Mesodermal cell (in vitro differentiated cells): ENCODE data around the gene ANKFY1.

Source experiments
- H3K27ac ChIP-seq: 2 replicates; pipeline ENCODE4 v1.7.0; 2013; ENCODE audit warnings: mild to moderate bottlenecking, low read depth, low read length, moderate library complexity; ENCODE audit not compliant: severe bottlenecking
- H3K36me3 ChIP-seq: 2 replicates; pipeline ENCODE4 v1.7.1; 2013; ENCODE audit warnings: mild to moderate bottlenecking, low read length, moderate library complexity; ENCODE audit not compliant: control insufficient read depth, insufficient read depth
- H3K4me1 ChIP-seq: one replicate; pipeline ENCODE4 v1.7.1; 2013; ENCODE audit warnings: mild to moderate bottlenecking, low read length; ENCODE audit not compliant: insufficient read depth, control insufficient read depth, poor library complexity, severe bottlenecking
- H3K4me3 ChIP-seq: 2 replicates; pipeline ENCODE4 v1.7.0; 2013; ENCODE audit warnings: low read length, control low read depth, mild to moderate bottlenecking; ENCODE audit not compliant: insufficient read depth, poor library complexity, severe bottlenecking; ENCODE audit errors: extremely low read depth
- H3K9me3 ChIP-seq: 2 replicates; pipeline ENCODE4 v1.7.1; 2013; ENCODE audit warnings: mild to moderate bottlenecking, low read length, moderate library complexity; ENCODE audit not compliant: control insufficient read depth
- WGBS, 2 experiments: methylation state at CpG; one replicate each; pipeline ENCODE4 v1.1.5; 2013; ENCODE audit warnings: missing lambda C conversion rate in 2 of 2; ENCODE audit not compliant: insufficient coverage in 2 of 2; 5-methylcytosine and 5-hydroxymethylcytosine counted together

Gene ANKFY1

DNA sequence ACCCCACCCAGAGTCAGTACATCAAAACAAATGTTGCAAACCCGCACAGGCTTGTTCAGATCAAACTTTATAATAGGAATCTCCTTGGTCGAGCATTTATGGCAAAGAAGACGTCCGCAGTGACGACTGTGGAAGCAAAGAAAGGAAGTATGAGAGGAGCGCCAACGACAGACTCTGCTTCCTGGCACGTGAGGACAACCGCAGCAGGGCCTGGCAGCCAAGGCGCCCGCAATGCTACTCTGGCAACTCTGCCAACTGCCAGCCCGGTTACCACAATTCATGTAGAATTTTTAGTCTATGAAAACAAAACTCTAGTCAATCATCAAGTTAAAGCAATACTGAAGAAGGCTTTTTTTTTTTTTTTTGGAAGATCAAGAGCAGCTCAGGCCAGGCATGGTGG is 96.0 kb downstream of the ANKFY1 start:
- Histone ChIP-seq H3K9me3 (no peaks in the 10 kb centered on the region), H3K4me3 (no peak overlapping the region), H3K36me3 (peaks cover 89% of the 10 kb centered on the region), H3K27ac (no peak overlapping the region), H3K4me1 (peaks cover 4% of the 10 kb centered on the region)
- WGBS, 2 experiments: 99% methylated on average over 9 to 10 of the region's 12 CpGs

DNA sequence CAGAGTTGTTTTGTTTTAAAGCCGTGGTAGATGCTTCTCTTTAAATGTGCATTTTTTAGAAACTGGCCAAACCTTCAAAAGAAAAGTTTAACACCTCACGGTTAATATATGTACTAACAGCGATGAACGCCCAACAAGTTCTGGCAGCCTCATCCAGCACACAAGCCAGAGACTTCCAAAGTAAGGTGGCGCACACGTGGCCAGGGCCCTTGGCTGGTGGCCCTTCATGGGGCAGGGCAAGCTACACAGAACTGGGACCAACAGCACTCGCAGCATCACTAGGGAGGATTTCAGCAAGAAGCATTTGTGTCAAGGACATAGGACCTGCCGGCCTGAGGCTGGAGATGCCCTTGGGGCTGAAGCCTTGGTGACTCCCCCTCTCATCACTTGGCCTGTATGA is 97.4 kb downstream of the ANKFY1 start:
- peaks cover 18% of the 10 kb centered on the region for H3K4me1 ChIP-seq
- H3K27ac ChIP-seq: no peak overlapping the region
- no peaks in the 10 kb centered on the region for H3K9me3 ChIP-seq
- peaks cover 76% of the 10 kb centered on the region for H3K36me3 ChIP-seq
- 95 to 100% methylated on average over 6 to 7 of the region's 8 CpGs for WGBS, 2 experiments
- H3K4me3 ChIP-seq: no peak overlapping the region

DNA sequence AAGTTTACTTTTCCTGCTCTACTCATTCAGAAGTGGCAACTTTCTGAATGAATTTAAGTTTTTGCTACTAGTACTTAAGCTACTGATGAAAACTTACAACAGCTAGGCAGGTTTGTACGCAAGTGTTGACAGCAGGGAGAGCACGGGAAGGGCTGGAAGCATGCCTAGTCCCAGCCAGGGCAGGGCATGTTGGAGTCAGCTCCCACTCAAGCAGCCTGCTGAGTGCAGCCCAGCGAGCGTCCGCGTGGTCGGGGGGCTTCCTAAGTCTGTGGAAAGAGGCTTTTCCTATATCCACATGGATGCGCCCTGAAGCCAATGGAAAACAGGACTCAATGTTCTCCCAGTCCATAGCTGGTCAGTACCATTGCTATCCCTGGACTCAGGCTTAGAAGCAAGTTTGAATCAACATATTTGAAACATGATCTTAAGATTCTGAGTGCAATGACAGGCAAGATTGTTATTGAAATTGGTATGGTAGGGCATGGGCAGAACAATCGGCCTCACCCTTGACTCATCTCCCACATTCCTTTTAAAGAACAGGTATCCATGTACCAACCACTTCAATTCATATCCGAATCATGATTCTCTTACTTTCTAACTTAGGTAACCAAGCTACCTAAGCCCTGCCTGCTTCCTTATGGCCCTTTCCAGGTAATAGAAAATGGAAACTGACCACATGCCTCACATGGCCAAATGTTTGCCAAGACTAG is 98.3 kb downstream of the ANKFY1 start:
- Histone ChIP-seq H3K4me3 (no peak overlapping the region), H3K27ac (no peak overlapping the region), H3K4me1 (peaks cover 25% of the 10 kb centered on the region), H3K36me3 (peaks cover 66% of the 10 kb centered on the region), H3K9me3 (no peaks in the 10 kb centered on the region)
- 96 to 97% methylated on average over 9 of the region's 10 CpGs for WGBS, 2 experiments

DNA sequence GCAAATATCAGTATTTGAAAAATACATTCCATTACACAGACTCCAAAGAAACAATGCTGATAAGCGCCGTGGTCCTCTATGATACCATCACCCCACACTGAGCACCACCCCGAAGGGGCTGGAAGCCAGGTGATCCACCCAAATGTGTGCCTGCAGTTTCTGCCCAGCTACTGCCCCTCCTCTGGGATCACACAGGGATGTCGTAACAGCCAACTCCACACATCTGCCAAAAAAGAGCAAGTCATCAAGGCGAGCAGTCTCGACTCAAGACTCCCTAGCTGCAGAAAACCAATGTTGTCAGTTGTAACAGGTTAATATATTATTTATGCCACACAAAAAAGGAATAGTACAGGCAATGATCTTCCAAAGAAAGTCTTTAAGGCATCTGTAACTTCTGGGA is 99.8 kb downstream of the ANKFY1 start:
- WGBS, 2 experiments: 96 to 100% methylated on average over 3 of the region's 6 CpGs
- Histone ChIP-seq H3K9me3 (no peaks in the 10 kb centered on the region), H3K36me3 (peaks cover 51% of the 10 kb centered on the region), H3K27ac (no peak overlapping the region), H3K4me1 (peaks cover 25% of the 10 kb centered on the region), H3K4me3 (no peak overlapping the region)

DNA sequence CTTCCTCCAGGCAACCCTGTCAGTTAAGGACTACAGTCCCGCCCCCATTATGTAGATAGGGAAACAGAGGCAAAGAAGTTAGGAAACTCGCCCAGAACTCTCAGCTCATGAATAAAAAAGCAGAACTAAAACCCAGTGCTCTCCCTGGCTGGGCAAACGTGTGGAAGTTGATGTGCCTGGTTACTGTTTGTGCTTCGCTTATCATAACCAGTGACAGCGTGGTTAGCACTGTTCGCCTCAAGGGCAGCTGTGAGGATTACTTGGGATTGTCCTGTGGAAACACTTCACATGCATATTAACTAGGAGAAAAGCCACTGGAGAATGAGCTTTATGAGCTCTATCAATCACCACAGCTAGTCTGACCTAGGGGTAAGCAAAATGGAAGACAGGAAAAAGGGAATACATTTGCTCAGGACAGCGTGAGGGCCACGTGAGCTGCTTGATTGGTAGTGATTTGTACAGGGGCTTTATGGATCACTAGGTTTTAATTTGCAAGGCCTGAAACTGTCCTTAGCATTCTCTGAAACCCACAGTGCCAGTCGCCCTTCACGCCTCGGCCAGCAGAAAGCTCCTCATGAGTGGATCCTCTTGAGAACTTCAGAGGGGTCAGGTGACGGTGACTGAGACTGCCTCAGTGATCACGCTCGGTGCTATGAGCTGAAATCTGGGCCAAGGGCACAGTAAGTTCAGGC is 100.9 kb downstream of the ANKFY1 start:
- Histone ChIP-seq H3K27ac (peak overlapping the region; percentile 96), H3K4me3 (no peak overlapping the region), H3K9me3 (no peaks in the 10 kb centered on the region), H3K36me3 (peaks cover 41% of the 10 kb centered on the region), H3K4me1 (peaks cover 25% of the 10 kb centered on the region)
- 89 to 94% methylated on average over 9 to 13 of the region's 14 CpGs for WGBS, 2 experiments

DNA sequence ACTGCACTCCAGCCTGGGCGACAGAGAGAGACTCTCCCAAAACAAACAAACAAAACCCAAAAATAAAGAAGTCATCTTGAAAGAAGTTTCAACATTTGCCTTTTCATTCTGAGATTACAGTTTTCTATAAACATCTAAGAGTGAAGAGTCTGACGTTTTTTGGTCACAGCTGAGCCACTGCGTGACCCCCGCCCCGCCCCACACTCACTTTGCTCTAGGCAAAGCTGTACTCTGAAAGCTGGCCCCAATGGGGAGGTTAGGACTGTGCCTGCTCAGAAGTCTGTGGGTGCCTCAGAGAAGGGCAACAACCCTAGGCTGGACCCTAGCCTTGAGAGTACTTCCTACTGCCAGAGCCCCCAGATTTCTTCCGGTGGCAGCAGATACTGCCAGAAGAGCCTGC is 101.5 kb downstream of the ANKFY1 start:
- peak overlapping the region; percentile 96 for H3K27ac ChIP-seq
- 80 to 100% methylated on average over 1 to 5 of the region's 6 CpGs for WGBS, 2 experiments
- H3K4me1 ChIP-seq: peaks cover 25% of the 10 kb centered on the region
- no peaks in the 10 kb centered on the region for H3K9me3 ChIP-seq
- H3K4me3 ChIP-seq: no peak overlapping the region
- peaks cover 35% of the 10 kb centered on the region for H3K36me3 ChIP-seq

DNA sequence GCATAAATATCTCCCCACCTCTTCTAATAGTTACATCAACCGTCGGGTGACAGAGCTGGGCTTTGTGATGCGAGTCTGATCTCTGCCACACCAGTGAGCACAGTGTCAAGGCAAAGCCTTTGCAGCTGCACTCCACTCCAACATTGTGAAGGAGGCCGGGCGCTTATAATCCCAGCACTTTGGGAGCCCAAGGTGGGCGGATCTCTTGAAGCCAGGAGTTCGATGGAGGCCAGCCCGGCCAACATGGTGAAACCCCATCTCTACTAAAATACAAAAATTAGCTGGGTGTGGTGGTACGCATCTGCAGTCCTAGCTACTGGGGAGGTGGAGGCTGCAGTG is 101.8 kb downstream of the ANKFY1 start:
- peaks cover 33% of the 10 kb centered on the region for H3K36me3 ChIP-seq
- WGBS, 2 experiments: 90 to 93% methylated on average over 7 of the region's 9 CpGs
- H3K27ac ChIP-seq: peak overlapping the region; percentile 96
- no peak overlapping the region for H3K4me3 ChIP-seq
- peaks cover 25% of the 10 kb centered on the region for H3K4me1 ChIP-seq
- no peaks in the 10 kb centered on the region for H3K9me3 ChIP-seq

DNA sequence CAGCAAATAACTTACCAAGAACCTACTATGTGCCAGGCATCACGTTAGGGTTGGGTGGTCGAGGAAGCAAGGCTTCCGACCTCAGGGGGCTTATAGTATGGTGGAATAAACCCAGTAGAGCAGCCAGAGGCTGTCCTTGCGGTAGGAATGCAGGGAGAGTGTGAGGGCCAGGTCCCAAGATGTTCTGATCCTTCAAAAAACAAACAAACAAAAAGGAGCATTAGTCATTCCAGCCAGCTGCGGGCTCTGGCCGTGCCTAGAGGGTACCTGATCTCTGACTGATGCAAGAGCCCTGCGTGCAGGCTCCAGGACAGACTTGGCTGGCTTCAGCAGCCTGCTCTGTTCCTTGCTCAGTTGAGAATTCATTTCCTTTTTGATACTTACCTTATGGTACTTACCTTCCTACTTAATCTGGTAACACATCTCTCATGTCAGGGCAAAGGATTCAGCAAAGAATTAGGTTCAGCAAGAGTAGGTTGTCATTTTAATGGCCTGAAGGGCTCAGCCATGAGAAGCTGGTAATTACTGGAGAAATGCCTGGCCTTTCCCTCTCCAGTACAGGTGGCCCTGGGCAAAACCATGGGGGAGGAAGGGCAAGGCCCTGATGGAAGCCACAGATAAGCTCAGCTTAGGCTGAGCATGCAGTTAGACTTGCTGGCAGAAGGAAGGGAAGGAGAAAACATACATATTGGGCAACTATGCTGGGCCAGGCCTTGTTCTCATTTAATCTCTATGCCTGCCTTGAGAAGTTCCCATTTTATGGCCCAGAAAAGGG is 102.4 kb downstream of the ANKFY1 start:
- no peak overlapping the region for H3K4me3 ChIP-seq
- H3K27ac ChIP-seq: peak overlapping the region; percentile 96
- peaks cover 25% of the 10 kb centered on the region for H3K4me1 ChIP-seq
- peaks cover 30% of the 10 kb centered on the region for H3K36me3 ChIP-seq
- WGBS, 2 experiments: 60 to 70% methylated on average over 6 to 7 of the region's 7 CpGs
- H3K9me3 ChIP-seq: no peaks in the 10 kb centered on the region

DNA sequence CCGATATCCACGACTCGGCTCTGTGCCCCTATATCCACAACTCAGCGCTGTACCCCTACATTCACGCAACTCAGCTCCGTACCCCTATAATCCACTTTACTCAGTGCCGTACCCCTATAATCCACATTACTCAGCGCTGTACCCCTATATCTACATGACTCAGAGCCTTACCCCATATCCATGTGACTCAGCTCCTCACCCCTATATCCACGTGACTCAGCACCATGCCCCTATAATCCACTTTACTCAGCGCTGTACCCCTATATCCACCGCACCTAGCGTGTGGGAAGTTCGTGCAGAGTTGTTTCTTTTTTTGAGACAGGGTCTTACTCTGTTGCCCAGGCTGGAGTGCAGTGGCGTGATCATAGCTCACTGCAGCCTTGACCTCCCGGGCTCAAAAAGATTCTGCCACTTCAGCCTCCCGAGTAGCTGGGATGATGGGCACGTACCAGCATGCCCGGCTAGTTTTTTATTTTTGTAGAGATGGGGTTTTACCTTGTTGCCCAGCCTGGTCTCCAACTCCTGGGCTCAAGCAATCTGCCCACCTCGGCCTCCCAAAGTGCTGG is 103.4 kb downstream of the ANKFY1 start:
- peaks cover 22% of the 10 kb centered on the region for H3K36me3 ChIP-seq
- H3K9me3 ChIP-seq: no peaks in the 10 kb centered on the region
- H3K27ac ChIP-seq: peak overlapping the region; percentile 96
- 94 to 95% methylated on average over 10 to 19 of the region's 19 CpGs for WGBS, 2 experiments
- peaks cover 25% of the 10 kb centered on the region for H3K4me1 ChIP-seq
- H3K4me3 ChIP-seq: no peak overlapping the region

DNA sequence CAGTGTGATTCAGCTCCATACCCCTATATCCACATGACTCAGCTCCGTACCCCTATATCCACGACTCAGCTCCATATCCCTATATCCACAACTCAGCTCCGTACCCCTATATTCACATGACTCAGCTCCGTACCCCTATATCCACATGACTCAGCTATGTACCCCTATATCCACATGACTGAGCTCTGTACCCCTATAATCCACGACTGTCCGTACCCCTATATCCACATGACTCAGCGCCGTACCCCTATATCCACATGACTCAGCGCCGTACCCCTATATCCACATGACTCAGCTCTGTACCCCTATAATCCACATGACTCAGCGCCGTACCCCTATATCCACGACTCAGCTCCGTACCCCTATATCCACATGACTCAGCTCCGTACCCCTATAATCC is 104.0 kb downstream of the ANKFY1 start:
- WGBS, 2 experiments: 91 to 95% methylated on average over 11 to 15 of the region's 15 CpGs
- H3K27ac ChIP-seq: no peak overlapping the region
- H3K4me1 ChIP-seq: peaks cover 25% of the 10 kb centered on the region
- H3K9me3 ChIP-seq: no peaks in the 10 kb centered on the region
- peaks cover 18% of the 10 kb centered on the region for H3K36me3 ChIP-seq
- no peak overlapping the region for H3K4me3 ChIP-seq
